GM12864 (cell line): Measurements from ENCODE around the gene THOC6.

Source experiments
- DNase-seq: peaks from one replicate; pipeline ENCODE4 v3.0.0-alpha.2; 2011; ENCODE audit warnings: low read depth
- H3K4me3 ChIP-seq: 2 replicates; pipeline ENCODE4 v1.5.1; 2011; ENCODE audit warnings: mild to moderate bottlenecking, low read depth, low read length, control low read depth
- CTCF ChIP-seq: IDR thresholded peaks from 2 replicates; pipeline ENCODE4 v1.5.1; 2011; ENCODE audit warnings: low read depth, mild to moderate bottlenecking, moderate library complexity, low read length, control low read depth, inconsistent platforms; ENCODE audit errors: missing control alignments

Gene THOC6

GRCh38 chr16:3060339-3061127, 36.7 kb downstream of the THOC6 start:
- H3K4me3 ChIP-seq = no peak overlapping the region
- TF ChIP-seq CTCF = no peak
- no peak for DNase-seq

DNA sequence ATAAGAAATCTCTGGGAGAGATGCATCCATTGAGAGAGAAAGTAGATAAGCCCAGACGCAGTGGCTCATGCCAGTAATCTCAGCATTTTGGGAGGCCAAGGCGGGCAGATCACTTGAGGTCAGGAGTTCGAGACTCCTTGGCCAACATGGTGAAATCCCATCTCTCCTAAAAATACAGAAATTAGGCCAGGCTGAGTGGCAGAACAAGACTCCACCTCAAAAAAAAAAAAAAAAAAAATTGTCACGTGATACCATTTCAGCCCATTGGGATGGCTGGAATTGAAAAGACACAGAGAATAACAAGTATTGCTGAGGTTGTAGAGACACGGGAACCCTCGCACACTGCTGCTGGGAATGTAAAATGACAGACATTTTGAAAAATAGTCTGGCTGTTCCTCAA, 38.7 kb downstream of the THOC6 start:
- no peak for DNase-seq
- H3K4me3 ChIP-seq = no peak overlapping the region
- TF ChIP-seq CTCF = no peak

- DNase-seq = no peak
- no peak overlapping the region for H3K4me3 ChIP-seq
- TF ChIP-seq CTCF = no peak
These were observed 40.0 kb downstream of the THOC6 start for GRCh38 chr16:3063625-3064386.

- H3K4me3 ChIP-seq = peak within 1 kb of the TSS; percentile 32
- no peak for TF ChIP-seq CTCF
- DNase-seq = no peak
These were observed 41.4 kb downstream of the THOC6 start, which contains the start of gene IL32 for GRCh38 chr16:3065069-3065741. Gene IL32, plus strand, starts transcription at chr16:3065640. Its CDS starts 172 bp downstream, at chr16:3065812.

GRCh38 chr16:3065742-3066439, 42.1 kb downstream of the THOC6 start:
- peak overlapping the region; percentile 32 for H3K4me3 ChIP-seq
- no peak for DNase-seq
- TF ChIP-seq CTCF = no peak

GRCh38 chr16:3066440-3066748, 42.6 kb downstream of the THOC6 start:
- H3K4me3 ChIP-seq = peak overlapping the region; percentile 32
- TF ChIP-seq CTCF = no peak
- DNase-seq = no peak
